Dedifferentiated amniotic fluid mesenchymal stem cell (primary cell): ENCODE results near the gene THUMPD3.
A peak's percentile ranks its signal among the peaks of the same experiment; 100 is the strongest.

ENCODE experiments used
- DNase-seq: peaks from one replicate; pipeline ENCODE4 v3.0.0-alpha.2; 2016; ENCODE audit errors: extremely low spot score

THUMPD3 gene

DNA sequence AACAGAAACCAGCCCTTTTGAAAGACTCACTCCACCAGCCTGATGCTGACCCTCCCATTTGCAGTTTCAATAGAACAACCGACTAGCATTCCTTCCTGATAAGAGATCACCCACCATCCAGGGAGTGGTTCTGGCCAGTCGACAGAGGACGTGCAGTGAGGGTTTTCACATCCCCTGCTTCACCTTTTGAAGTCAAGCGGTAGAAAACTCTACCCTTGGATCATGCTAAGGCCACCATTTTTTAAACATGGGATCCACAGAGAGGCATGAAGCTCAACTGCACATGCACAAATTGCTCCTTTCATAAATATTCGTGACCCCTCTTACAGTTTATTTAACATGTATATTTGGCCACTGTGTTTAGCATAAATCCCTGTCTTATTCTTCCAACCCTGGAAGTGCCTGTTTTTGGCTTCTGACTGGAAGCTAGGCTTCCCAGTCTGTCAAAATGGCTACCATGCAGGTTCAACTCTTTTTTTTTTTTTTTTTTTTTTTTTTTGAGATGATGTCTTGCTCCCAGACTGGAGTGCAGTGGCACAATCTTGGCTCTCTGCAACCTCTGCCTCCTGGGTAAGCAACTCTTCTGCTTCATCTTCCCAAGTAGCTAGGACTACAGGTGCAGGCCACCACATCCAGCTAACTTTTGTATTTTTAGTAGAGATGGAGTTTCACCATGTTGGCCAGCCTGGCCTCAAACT lies 1.0 kb upstream of the THUMPD3 start:
- no peak for DNase-seq

DNA sequence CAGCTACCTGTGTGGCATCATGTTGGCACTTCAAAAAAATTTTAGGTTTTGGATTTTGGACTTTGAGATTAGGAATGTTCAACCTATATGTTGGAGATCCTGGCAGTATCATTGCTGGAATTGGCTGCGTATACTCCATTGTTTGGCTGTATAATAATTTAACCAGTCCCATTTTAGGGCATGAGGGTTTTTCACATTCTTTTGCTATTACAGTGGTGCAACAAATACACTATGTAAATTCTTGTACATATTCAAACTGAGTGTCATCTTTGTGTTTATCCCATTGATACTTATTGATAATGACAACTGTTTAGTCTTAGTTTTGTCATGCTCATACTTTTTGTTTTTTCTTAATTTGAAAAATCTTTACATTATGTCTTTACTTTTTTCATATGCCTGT lies 6.7 kb downstream of the THUMPD3 start:
- no peak for DNase-seq

DNA sequence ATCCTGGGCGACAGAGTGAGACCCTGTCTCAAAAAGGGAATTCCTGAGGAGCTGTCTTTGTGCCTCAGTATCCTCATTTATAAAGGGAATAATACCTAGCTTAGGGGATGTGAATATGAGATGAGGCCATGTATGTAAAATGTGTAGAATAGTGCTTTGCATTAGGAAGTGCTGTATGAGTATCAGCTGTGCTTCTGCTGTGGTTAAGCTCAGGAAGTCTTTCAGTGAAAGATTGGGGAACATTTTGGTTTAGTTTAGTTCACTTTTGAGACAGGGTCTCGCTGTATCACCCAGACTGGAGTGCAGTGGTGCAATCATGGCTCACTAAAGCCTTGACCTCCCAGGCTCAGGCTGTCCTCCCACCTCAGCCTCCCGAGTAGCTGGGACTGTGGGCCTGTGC lies 10.6 kb downstream of the THUMPD3 start:
- no peak for DNase-seq

DNA sequence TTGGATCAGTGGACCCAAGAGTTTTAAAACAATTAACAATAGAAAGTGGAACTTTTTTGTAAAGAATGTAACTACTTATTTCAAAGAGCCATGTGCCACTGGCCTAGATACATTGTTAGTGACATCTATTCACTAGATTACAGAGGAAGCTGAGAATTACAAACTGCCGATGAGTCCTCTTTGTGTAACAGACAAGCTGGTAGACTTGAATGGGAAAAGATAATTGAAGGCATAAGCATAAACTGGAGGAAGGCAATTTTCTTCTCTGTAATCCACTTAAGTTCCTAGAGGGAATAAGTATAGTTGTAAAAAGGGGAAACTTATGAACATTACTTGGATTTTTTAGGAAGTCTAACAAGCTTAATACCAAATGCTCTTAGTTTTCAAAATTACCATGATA lies 15.1 kb downstream of the THUMPD3 start:
- no peak for DNase-seq

DNA sequence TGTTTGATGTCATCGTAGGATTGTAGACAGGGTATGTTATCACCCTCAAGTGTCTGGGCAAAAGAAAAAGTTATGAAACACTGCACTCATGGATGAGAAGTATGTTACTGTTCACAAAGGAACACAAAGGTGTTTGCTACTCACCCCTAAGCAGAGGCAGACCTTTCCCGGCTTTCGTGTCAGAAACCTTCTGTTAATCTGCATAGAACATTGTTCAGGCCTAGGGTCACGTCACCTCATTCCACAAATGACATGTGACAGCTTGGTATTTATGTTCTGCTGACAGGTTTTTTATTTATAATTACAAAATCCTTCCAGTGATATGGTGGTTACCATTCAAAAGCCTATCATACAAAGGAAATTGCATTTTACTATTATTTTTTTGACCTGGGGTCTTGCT lies 16.5 kb downstream of the THUMPD3 start:
- DNase-seq: no peak

DNA sequence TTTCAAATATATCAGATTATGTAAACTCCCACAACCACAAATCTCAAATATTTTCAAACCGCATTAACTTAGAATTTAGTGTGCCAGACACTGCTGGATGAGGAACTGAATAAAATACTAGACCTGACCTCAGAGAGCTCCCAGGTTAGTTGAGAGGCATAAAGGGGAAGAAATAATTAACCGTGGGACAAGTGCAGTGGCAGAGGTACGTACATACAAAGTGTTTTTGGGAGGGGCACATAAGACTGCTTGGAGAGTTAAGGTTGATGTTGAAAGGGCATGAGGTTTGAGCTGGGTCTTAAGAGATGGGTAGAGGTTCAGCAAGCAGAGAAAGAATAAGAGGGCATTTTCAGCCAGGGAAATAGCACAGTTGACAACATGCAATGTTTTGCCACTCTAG lies 17.2 kb downstream of the THUMPD3 start:
- DNase-seq: no peak

DNA sequence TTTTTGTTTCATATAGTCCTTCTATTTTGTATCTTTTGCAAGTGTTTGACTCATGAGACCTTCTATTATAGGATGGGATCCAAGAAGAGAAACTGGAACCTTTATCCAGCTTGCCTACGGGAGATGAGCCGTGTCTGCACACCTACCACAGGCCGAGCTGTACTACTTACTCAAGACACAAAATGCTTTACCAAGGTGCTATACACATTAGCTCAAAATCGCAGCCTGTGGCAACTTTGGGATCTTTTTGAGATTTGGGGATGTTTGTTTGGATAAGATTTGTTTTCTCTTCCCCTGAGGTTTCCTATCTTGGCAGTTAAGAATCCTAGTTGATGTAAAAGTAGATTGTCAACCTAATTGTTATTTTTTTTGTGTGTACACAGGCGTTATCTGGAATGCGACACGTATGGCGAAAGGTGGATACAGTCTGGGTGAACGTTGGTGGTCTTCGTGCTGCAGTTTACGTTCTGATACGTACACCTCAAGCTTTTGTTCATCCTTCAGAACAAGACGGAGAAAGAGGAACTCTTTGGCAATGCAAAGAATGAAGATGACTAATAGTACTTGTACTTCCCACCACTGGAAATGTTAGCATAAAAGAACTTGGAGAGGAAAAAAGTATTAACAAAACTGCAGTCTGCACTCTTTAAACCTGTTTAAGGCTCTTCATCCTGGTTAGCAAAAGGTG lies 21.4 kb downstream of the THUMPD3 start:
- no peak for DNase-seq

DNA sequence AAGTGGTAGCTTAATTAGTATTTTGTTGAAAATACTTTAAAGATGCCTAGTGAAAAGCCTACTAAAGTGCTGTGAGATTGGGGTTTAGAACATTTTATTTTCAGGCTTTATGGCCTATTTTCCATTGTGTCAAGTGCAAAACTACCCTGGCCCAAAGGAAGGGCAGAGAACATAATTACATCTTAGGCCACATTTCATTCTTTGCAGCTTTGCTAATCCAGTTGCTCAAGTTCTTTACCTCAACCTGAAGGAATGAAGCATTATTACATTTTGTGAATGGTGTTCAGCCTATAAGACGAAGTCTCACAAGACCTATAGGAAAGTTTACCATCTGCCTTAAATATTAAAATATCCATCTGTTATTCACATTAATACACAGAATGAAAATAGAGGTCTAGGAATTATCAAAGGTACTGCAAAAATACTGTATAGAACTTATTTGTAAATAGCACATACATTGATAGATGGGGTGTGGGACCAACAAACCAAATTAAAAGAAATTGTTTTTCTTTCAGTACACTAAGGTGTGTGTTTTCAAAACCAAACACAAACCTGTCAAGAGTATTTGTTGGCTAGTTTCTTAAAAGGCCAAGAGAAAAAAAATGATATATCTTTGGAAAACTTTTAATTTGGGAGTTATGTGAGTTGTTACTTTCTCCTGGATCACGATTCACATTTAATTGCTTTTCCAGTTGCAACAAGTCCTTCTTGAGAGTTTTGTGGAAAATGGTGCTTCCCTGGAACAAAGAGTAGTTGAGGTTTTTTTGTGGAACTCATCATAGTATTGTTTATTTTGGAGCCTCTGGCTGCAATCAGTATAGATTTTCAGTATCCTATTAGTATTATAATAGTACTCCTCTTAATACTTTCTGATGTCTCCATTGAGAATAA lies 22.6 kb downstream of the THUMPD3 start:
- DNase-seq: no peak

DNA sequence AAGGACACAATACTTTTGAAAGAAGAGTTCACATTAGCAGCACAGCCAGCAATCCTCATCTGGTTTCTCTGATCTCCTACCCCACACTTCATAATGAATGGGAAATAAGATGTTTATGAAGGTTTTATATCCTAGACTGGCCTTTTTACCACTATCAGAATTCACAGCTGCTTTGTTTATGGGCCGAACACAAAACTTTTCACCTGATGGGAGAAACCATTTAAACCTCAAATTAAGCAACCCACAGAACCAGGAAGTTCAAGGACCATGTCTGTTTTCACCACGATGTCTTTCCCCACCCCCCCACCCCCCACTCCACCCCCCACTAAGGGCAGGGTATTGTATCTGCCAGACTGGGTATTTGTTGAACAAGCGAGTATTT lies 23.2 kb downstream of the THUMPD3 start:
- DNase-seq: no peak

DNA sequence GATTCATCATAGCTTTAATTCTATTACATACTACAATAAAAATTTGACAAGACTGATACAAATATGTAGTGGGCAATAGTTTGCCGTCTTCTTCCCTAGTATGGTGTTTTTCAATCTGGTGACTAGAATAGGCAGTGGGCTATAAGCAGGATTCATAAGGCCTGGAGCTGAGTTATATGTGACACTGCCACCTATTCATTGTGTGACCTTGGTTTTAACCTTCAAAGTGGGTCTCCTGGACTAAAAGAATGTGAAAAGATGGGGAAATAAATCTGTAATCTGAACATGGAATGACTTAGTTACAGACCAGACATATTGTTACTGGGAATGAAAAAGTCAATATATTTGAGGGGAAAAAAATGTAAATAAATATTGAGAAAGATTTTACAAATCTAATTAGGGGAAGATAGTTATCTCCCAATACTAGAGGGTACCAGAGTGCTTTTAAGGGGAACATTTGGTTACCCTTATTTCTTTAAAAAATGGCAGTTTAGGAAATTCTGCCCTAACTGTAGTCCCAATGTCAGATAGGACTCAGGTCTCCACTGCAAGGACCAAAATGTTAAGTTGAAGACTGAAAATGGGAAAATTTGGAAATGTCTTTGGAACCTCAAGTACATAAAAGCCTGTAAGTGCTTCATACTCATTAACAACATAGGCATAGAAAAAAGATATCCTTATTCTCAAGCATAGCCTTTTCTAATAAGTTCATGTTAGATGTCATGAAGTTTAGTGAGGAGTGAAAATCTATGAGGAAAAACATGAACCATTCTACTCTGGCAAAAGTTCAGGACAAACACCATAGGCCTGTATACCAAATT lies 23.9 kb downstream of the THUMPD3 start:
- DNase-seq: no peak

DNA sequence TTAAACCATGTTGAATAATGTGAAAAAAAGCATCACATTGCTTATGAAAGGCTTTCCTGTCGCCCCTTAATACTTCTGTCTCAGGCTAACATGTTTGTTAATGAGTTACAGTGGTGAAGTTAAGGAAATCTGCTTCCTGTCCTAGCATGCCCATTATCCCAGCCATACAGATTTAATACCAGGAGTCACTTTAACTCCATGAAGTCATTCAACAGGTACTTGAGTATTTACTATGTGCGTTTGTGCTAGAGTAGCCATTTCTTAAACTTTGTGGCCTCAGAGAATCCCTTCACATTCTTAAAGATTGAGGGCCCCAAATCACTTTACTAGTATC lies 24.4 kb downstream of the THUMPD3 start:
- no peak for DNase-seq

DNA sequence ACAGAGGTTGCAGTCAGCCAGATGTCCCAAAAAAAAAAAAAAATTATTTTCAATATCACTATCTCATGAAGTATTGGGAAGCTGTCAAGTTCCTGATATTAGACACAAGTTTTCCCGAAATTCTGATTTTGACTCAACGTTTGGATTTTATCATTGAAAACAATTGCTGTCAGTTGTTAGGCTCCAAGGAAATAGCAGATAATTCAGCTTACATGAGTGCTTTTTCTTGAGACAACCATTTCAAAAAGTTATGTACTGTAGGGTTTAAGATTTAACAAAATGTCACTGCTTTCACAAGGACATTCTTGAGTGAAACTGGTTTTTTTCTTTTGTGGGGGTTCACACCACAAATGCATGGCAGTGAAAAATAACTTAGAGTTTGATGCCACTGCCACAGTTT lies 25.3 kb downstream of the THUMPD3 start:
- no peak for DNase-seq

DNA sequence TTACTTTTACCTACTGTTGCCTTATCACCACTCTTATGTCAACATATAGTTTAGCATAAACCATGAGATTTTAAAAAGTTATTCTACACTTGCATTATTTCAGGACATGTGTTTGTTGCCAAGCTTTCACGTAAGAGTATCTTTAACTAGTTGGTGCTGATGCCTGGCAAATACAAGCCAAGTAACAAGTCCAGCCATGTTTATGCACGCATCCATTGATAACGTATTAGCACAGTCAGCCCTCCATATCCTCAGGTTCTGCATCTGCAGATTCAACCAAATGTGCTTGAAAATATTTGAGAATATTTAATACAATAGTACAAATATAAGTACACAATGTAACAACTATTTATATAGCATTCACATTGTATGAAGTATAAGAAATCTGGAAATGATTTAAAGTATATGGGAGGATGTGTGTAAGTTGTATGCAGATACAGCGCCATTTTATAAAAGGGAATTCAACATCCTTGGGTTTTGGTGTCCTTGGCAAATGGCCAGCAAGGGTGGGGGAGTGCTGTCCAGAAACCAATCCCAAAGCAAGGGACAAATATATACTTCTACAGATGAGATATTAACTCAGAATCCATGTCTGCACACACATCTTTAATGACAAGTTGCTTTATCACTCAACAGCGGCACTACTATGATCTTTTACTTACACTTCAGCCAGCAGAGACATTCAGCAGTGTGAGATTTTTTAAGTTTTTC lies 25.9 kb downstream of the THUMPD3 start:
- no peak for DNase-seq

DNA sequence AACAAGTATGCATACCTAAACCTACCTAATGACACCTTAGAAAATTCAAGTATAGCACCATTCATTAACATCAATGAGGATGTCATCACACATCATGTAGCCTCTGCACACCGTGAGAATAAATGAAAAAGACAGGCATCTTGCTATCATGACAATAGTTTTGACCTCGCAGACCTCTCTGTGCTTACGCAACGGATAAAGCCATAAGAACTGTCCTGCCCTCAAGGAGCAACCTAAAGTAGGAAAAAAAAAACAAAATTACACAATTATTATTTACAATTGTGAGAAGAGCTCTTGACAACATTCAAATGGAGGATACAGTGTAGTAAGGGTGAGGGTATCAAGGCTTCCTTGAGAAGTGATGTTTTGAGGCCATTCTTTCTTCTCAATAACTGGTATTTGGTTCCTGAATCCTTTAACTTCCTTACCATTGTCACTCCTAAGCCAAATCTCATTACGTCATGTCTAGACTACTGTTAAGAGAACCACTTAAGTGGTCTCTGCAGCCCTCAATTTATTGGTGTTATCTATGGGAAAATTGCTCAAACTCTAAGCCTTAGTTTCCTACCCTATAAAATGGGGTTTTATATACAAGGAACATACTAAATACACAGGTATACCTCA lies 27.5 kb downstream of the THUMPD3 start:
- no peak for DNase-seq

DNA sequence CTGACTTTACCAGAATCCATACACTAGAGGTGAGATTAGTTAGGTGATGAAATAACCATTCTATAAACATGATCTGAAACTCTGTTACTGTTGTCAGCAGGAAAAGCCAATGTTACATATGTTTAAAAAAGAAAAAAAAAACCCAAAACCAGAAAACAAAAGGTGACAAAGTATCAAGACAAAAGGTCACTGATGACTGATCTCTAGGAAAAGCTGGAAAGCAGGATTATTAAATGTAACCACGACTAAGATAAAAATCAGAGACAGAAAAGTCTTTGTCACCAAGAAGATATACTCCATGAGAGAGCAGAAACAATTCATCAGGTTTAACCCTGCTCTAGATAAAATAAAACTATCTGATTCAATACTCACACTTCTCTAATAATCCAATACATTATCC lies 29.2 kb downstream of the THUMPD3 start:
- DNase-seq: no peak

DNA sequence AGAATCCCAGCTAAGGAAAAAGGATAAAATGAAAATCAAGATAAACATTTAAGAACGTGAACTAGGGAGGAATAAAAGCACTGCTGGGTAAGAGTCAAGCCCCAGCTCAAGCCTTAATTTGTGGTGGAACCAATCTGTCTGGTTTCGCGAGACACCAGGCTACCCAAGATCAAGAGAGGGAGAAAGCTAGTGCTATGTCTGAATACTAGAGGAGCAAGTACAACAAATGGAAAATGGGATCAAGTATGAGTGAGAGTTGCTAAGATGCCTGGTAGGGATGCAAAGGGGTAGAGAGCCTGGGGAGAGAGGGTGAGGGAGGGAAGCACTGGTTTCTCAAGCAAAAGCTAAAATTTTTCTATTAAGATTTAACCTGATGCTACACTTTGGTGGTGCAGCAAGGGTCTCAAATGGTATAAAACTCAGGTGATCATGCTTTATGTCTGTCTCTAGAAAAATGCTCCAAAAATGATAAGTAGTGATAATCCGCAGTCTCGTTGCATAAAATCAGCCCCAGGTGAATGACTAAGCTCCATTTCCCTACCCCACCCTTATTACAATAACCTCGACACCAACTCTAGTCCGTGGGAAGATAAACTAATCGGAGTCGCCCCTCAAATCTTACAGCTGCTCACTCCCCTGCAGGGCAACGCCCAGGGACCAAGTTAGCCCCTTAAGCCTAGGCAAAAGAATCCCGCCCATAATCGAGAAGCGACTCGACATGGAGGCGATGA lies 32.9 kb downstream of the THUMPD3 start:
- DNase-seq: no peak

DNA sequence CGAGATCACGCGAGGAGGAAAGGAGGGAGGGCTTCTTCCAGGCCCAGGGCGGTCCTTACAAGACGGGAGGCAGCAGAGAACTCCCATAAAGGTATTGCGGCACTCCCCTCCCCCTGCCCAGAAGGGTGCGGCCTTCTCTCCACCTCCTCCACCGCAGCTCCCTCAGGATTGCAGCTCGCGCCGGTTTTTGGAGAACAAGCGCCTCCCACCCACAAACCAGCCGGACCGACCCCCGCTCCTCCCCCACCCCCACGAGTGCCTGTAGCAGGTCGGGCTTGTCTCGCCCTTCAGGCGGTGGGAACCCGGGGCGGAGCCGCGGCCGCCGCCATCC lies 33.4 kb downstream of the THUMPD3 start:
- DNase-seq: peak; percentile 83

DNA sequence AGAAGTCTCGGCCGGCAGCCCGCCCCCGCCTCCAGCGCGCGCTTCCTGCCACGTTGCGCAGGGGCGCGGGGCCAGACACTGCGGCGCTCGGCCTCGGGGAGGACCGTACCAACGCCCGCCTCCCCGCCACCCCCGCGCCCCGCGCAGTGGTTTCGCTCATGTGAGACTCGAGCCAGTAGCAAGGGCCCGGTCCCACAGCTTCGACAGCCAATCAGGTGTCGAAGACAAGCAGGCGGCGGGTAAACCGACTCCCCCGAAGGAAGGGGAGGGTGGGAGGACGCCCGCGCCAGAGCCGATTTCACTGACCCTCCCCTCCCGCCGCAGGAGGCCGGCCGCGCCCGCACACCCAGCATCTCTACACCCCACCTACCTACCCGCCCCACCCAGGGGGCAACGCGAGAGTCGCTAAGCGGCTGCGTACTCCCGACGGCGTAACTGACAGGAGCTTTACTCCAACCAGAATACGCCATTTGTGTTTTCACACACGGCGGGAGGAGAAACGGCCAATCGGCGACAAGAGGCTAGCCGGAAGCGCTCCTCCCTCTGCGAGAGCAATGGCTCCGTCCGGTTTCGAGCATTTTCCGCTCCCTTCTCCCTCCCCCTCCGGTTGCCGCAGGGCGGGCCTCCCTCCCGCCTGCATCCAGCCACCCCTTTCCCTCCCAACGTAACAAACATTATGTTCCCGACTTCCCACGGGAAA lies 33.9 kb downstream of the THUMPD3 start:
- peak; percentile 99 for DNase-seq

DNA sequence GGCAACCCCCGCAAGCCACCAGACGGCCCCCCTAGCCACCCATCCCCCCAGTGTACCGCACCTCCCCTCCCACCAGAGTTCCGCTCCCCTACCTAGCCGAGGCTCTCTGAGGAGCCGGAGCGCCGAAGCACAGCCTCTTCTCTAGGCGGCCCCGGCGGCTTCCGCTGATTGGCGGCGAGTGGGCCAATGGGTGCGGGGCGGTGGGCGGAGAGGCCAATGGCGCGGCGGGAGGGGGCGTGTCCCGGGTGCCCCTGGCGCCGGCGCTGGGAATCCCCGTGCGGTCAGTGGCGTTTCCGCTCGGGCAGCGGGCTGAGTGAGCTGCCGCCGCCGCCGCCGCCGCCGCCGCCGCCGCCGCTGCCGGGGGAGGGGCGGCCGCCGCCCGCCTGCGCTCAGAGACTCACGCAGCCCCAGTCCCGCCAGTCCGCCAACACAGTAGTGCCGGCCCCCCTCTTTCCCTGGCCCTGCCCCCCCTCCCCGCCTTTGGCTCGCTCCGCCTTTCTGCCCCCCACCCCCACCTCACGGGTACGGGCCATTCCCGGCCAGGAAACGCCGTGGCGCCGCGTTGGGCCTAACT lies 34.6 kb downstream of the THUMPD3 start, which contains the start of gene SETD5:
Gene SETD5, plus strand, starts transcription at position 284 of the 574 bp plus-strand sequence. CDS start 31,324 bp downstream, outside the sequence.
- peak; percentile 95 for DNase-seq
